ENCODE results near the gene IPCEF1.
"Not testable (repeated sequence)": the region's sequence is repeated elsewhere in the genome, so short reads cannot be mapped to it uniquely, and the experiment has no call there.

Gene IPCEF1

GRCh38 chr6:154242617-154243357 is 113.8 kb downstream of the IPCEF1 start:
- no peaks in the 10 kb centered on the region for H3K36me3 ChIP-seq (ENCODE audit: control insufficient read depth, insufficient read depth, low read length)
- no peak for DNase-seq (ENCODE audit: extremely low read depth, insufficient read length)
- no peaks in the 10 kb centered on the region for H3K27me3 ChIP-seq (replicated peaks; ENCODE audit: control insufficient read depth, insufficient read depth, low read length)
- no peak overlapping the region for H3K4me3 ChIP-seq (replicated peaks; ENCODE audit: low read depth, low read length)
- no peak for TF ChIP-seq CTCF (IDR thresholded peaks at IDR 0.05; ENCODE audit: insufficient read depth, low read length, poor library complexity, severe bottlenecking)

DNA sequence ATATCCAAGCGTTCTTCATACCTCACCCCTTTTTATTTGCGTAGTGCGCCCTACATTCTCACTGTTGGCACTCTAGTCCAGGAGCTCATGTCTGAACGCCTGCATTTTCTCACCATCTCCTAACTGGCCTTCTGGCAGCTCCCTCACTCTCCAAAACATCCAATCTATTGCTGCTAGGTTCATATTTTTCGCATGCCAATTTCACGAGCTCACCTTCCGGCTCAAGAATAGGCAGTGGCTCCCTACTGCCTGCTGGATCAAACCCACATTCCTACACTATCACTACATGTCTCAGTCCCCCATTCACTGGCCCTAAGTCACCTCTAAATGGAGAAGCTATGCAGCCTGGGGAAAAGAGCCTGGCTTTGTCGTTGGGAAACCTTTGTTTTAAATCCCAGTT is 115.0 kb downstream of the IPCEF1 start:
- H3K36me3 ChIP-seq (ENCODE audit: control insufficient read depth, insufficient read depth, low read length), result no peaks in the 10 kb centered on the region
- no peaks in the 10 kb centered on the region for H3K27me3 ChIP-seq (replicated peaks; ENCODE audit: control insufficient read depth, insufficient read depth, low read length)
- no peak overlapping the region for H3K4me3 ChIP-seq (replicated peaks; ENCODE audit: low read depth, low read length)
- TF ChIP-seq CTCF (IDR thresholded peaks at IDR 0.05; ENCODE audit: insufficient read depth, low read length, poor library complexity, severe bottlenecking), result no peak
- DNase-seq (ENCODE audit: extremely low read depth, insufficient read length), result no peak

DNA sequence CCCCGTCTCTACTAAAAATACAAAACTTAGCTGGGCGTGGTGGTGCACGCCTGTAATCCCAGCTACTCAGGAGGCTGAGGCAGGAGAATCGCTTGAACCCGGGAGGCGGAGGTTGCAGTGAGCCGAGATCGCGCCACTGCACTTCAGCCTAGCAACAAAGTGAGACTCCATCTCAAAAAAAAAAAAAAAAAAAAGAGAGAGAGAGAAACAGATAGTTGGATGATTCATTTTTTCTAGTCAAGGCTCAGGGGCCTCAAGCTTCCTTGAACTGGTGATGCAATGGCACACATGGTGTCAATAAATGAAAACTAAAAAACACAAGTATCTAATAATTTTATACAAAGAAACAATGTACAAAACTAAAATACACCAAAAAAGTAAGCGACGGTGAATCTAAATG is 115.5 kb downstream of the IPCEF1 start:
- H3K4me3 ChIP-seq (replicated peaks; ENCODE audit: low read depth, low read length); H3K36me3 ChIP-seq (ENCODE audit: control insufficient read depth, insufficient read depth, low read length); DNase-seq (ENCODE audit: extremely low read depth, insufficient read length); H3K27me3 ChIP-seq (replicated peaks; ENCODE audit: control insufficient read depth, insufficient read depth, low read length): not testable (repeated sequence)

DNA sequence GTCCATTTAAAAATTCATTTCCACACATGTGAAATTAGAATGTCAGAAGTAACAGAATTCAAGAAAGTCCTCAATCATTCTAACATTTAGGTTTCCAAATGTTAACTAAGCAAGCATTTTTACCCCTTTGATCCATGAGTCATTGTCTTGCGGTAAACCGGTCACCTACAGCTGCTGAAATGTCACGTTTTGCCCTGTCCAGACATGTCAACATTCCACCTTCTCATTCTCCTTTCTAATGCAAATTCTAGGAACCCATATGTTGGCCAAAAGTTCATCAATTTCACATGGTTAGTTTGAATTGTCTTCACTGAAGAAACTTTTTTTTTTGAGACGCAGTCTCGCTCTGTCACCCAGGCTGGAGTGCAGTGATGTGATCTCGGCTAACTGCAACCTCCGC is 117.2 kb downstream of the IPCEF1 start:
- TF ChIP-seq CTCF (IDR thresholded peaks at IDR 0.05; ENCODE audit: insufficient read depth, low read length, poor library complexity, severe bottlenecking), result no peak
- Histone ChIP-seq H3K4me3 (replicated peaks; ENCODE audit: low read depth, low read length) (no peak overlapping the region), H3K36me3 (ENCODE audit: control insufficient read depth, insufficient read depth, low read length) (no peaks in the 10 kb centered on the region), H3K27me3 (replicated peaks; ENCODE audit: control insufficient read depth, insufficient read depth, low read length) (no peaks in the 10 kb centered on the region)
- no peak for DNase-seq (ENCODE audit: extremely low read depth, insufficient read length)

GRCh38 chr6:154238831-154239230 is 117.8 kb downstream of the IPCEF1 start:
- no peak for DNase-seq (ENCODE audit: extremely low read depth, insufficient read length)
- no peaks in the 10 kb centered on the region for H3K36me3 ChIP-seq (ENCODE audit: control insufficient read depth, insufficient read depth, low read length)
- TF ChIP-seq CTCF (IDR thresholded peaks at IDR 0.05; ENCODE audit: insufficient read depth, low read length, poor library complexity, severe bottlenecking), result no peak
- no peak overlapping the region for H3K4me3 ChIP-seq (replicated peaks; ENCODE audit: low read depth, low read length)
- H3K27me3 ChIP-seq (replicated peaks; ENCODE audit: control insufficient read depth, insufficient read depth, low read length), result no peaks in the 10 kb centered on the region

DNA sequence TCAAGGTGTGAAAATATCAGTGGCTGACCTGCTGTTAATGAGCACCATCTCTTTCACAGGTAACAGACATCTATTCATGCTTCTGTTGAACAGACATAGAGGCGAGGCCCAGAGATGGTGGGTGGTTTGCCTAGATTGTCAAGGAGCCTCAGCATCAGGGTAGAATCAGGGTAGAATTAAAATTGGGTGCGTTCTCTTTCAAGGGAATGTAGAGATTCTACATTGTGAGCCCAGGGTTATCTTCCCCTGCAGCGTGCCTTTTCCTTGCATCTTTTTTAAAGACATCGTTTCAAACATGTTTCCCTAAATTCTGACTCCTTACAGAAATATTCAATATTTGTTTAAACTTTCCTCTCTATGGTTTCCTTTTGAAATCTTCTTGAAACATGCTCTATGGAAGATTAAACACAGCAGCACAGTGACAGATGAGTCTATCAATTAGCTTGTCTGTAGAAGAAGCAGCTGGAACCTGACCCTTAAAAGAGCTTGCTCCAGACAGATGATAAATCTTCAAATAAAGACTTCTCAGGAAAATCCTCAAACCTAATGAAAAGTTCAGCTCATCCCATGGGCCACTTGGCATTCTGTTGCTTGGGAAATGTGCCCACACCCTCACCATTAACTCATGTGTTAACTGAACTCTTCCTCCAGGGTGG is 119.8 kb downstream of the IPCEF1 start:
- no peaks in the 10 kb centered on the region for H3K27me3 ChIP-seq (replicated peaks; ENCODE audit: control insufficient read depth, insufficient read depth, low read length)
- TF ChIP-seq CTCF (IDR thresholded peaks at IDR 0.05; ENCODE audit: insufficient read depth, low read length, poor library complexity, severe bottlenecking), result no peak
- no peaks in the 10 kb centered on the region for H3K36me3 ChIP-seq (ENCODE audit: control insufficient read depth, insufficient read depth, low read length)
- no peak for DNase-seq (ENCODE audit: extremely low read depth, insufficient read length)
- no peak overlapping the region for H3K4me3 ChIP-seq (replicated peaks; ENCODE audit: low read depth, low read length)

All from GM06990 (cell line).